ENCODE data around the gene SLC35E1. TPM values are rescaled to one million over a fixed set of nuclear protein-coding genes. Genes with fewer than 3 reads are reported as not detected.

SLC35E1 gene
- total RNA-seq, 1 experiment from 2014 or later: 49.1 TPM

GRCh38 chr19:16618248-16618647 lies 46.0 kb upstream of the SLC35E1 start:
- RAD21 ChIA-PET (ENCODE audit: low non-redundant PET in 1 of 2, low total read pairs in 2 of 2, uncharacterized antibody in 2 of 2, unreplicated experiment in 2 of 2): no interaction called here

DNA sequence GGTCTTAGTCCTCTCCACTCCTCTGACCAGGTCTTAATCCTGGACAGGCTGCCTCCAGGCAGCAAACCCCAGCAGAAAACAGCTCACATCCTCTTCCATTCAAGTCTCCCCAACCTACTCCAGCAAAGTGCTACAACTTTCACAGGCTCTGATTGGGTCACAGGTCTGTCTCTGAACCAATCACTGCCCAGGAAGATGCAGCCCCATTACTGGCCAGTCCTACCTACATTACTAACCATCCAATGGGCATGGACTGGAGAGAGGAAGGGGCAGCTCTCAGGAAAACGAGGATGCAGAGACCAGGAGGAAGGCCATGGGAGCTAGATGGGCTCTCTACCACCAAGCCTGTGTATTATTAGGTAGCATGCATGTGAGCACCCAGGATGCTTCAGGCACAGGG lies 43.6 kb upstream of the SLC35E1 start:
- CTCF ChIA-PET: no interaction called here
- Histone ChIP-seq H3K36me3 (ENCODE audit: control insufficient read depth in 1 of 2, insufficient read depth in 2 of 2, low read length in 2 of 2) (no peaks in the 10 kb centered on the region), H3K4me1 (ENCODE audit: control insufficient read depth in 1 of 2, insufficient read depth in 2 of 2, low read length in 2 of 2) (peaks cover 0 to 23% of the 10 kb centered on the region in 2 experiments; a peak in 1 of 4 replicates), H3K4me2 (ENCODE audit: low read length) (no peak overlapping the region), H2AFZ (ENCODE audit: low read depth, low read length, poor library complexity, severe bottlenecking) (no peak overlapping the region), H3K9ac (ENCODE audit: low read length) (no peak overlapping the region), H3K9me2 (ENCODE audit: insufficient read depth) (no peaks in the 10 kb centered on the region), H3K27ac (ENCODE audit: low read depth, low read length) (no peak overlapping the region), H3K4me3 (replicated peaks in 1 of 2; ENCODE audit: low read depth in 1 of 2, low read length in 2 of 2) (no peak overlapping the region), H4K20me1 (ENCODE audit: insufficient read depth) (peaks cover 20% of the 10 kb centered on the region; the same call in 1 of the 2 replicates), H3K27me3 (ENCODE audit: insufficient read depth, low read length) (no peaks in the 10 kb centered on the region), H3K79me2 (ENCODE audit: insufficient read depth, low read length) (peaks cover 99% of the 10 kb centered on the region), H3K9me3 (ENCODE audit: control insufficient read depth in 1 of 2, insufficient read depth in 1 of 2, low read depth in 1 of 2, low read length in 2 of 2) (no peaks in the 10 kb centered on the region)
- POLR2A ChIA-PET: interaction anchor here (0.6 to 1.6 kb wide), 2 partner anchors 9 to 12 kb away, joined by 3 read pairs; partner anchors contain the start of gene MED26
- ATAC-seq (peak; percentile 81), DNase-seq (ENCODE audit: low read depth, low spot score) (no peak)
- RAD21 ChIA-PET (ENCODE audit: low non-redundant PET in 1 of 2, low total read pairs in 2 of 2, uncharacterized antibody in 2 of 2, unreplicated experiment in 2 of 2): no interaction called here
- intact Hi-C loops (cut with micrococcal nuclease): no loop called here
- TF ChIP-seq POLR2A (IDR thresholded peaks at IDR 0.05; ENCODE audit: borderline replicate concordance, extremely low read depth, insufficient read depth, insufficient read length): no peak
- TF ChIP-seq CBX3 (IDR thresholded peaks at IDR 0.05; ENCODE audit: low read depth): no peak
- no peak for TF ChIP-seq ZNF274 (IDR thresholded peaks at IDR 0.05; ENCODE audit: low read depth, low read length)
- no peak for TF ChIP-seq JUND (IDR thresholded peaks at IDR 0.05)
- no peak for TF ChIP-seq SIN3A (IDR thresholded peaks at IDR 0.05; ENCODE audit: low read depth)
- TF ChIP-seq TCF7L2 (IDR thresholded peaks at IDR 0.05; ENCODE audit: borderline replicate concordance, extremely low read depth, insufficient read depth, insufficient read length): no peak
- no peak for TF ChIP-seq EGR1 (IDR thresholded peaks at IDR 0.05; ENCODE audit: low read depth)
- TF ChIP-seq, protein P1, sequence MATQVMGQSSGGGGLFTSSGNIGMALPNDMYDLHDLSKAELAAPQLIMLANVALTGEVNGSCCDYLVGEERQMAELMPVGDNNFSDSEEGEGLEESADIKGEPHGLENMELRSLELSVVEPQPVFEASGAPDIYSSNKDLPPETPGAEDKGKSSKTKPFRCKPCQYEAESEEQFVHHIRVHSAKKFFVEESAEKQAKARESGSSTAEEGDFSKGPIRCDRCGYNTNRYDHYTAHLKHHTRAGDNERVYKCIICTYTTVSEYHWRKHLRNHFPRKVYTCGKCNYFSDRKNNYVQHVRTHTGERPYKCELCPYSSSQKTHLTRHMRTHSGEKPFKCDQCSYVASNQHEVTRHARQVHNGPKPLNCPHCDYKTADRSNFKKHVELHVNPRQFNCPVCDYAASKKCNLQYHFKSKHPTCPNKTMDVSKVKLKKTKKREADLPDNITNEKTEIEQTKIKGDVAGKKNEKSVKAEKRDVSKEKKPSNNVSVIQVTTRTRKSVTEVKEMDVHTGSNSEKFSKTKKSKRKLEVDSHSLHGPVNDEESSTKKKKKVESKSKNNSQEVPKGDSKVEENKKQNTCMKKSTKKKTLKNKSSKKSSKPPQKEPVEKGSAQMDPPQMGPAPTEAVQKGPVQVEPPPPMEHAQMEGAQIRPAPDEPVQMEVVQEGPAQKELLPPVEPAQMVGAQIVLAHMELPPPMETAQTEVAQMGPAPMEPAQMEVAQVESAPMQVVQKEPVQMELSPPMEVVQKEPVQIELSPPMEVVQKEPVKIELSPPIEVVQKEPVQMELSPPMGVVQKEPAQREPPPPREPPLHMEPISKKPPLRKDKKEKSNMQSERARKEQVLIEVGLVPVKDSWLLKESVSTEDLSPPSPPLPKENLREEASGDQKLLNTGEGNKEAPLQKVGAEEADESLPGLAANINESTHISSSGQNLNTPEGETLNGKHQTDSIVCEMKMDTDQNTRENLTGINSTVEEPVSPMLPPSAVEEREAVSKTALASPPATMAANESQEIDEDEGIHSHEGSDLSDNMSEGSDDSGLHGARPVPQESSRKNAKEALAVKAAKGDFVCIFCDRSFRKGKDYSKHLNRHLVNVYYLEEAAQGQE (IDR thresholded peaks at IDR 0.05; ENCODE audit: low read depth): no peak
- no peak for TF ChIP-seq ZFX (IDR thresholded peaks at IDR 0.05)
- no peak for TF ChIP-seq POLR2AphosphoS5 (IDR thresholded peaks at IDR 0.05; ENCODE audit: low read depth, low read length)
- TF ChIP-seq SP1 (IDR thresholded peaks at IDR 0.05; ENCODE audit: low read depth): no peak
- TF ChIP-seq ELF1 (IDR thresholded peaks at IDR 0.05; ENCODE audit: borderline replicate concordance, low read depth): no peak
- no TSS peak for BruUV-seq (replicated peaks)

More at GRCh38 chr19:16618248-16618647, 46.0 kb upstream of the SLC35E1 start:
- Histone ChIP-seq H3K79me2 (ENCODE audit: insufficient read depth, low read length) (peaks cover 99% of the 10 kb centered on the region), H3K9ac (ENCODE audit: low read length) (no peak overlapping the region), H3K27ac (ENCODE audit: low read depth, low read length) (no peak overlapping the region), H3K9me2 (ENCODE audit: insufficient read depth) (no peaks in the 10 kb centered on the region), H2AFZ (ENCODE audit: low read depth, low read length, poor library complexity, severe bottlenecking) (no peak overlapping the region), H3K4me1 (ENCODE audit: control insufficient read depth in 1 of 2, insufficient read depth in 2 of 2, low read length in 2 of 2) (0 out of 4 replicates have a peak, but pooled peaks cover 0 to 8% of the 10 kb centered on the region in 2 experiments), H4K20me1 (ENCODE audit: insufficient read depth) (0 out of 2 replicates have a peak, but pooled peaks cover 5% of the 10 kb centered on the region), H3K9me3 (ENCODE audit: control insufficient read depth in 1 of 2, insufficient read depth in 1 of 2, low read depth in 1 of 2, low read length in 2 of 2) (no peaks in the 10 kb centered on the region), H3K36me3 (ENCODE audit: control insufficient read depth in 1 of 2, insufficient read depth in 2 of 2, low read length in 2 of 2) (peaks cover 2 to 3% of the 10 kb centered on the region in 2 experiments; a peak in 1 of 4 replicates), H3K4me2 (ENCODE audit: low read length) (no peak overlapping the region), H3K27me3 (ENCODE audit: insufficient read depth, low read length) (no peaks in the 10 kb centered on the region), H3K4me3 (replicated peaks in 1 of 2; ENCODE audit: low read depth in 1 of 2, low read length in 2 of 2) (no peak overlapping the region)
- ChIA-PET CTCF (no interaction called here), POLR2A (interaction anchor here (1.2 kb wide), 1 partner anchor 10 kb away, joined by 3 read pairs; the partner anchor contains the start of gene MED26)
- DNase-seq (ENCODE audit: low read depth, low spot score): no peak
- BruUV-seq (replicated peaks): no TSS peak
- TF ChIP-seq ZFX (IDR thresholded peaks at IDR 0.05) (no peak), EZH2phosphoT487 (IDR thresholded peaks at IDR 0.05; ENCODE audit: borderline replicate concordance) (no peak)
- ATAC-seq: no peak
- intact Hi-C loops (cut with micrococcal nuclease): no loop called here
